GM23248 (cell line): Measurements from ENCODE around the gene HNRNPA1.

Source experiments
- EZH2 ChIP-seq: fragments of 200-600 bp; sonication (generic); IDR thresholded peaks from 2 replicates; pipeline ENCODE4 v1.6.1; 2018; ENCODE audit warnings: antibody characterized with exemption, mild to moderate bottlenecking; ENCODE audit not compliant: insufficient read depth, poor library complexity, severe bottlenecking
- EZH2phosphoT487 ChIP-seq: fragments of 200-600 bp; sonication (generic); IDR thresholded peaks from 2 replicates; pipeline ENCODE4 v1.6.1; 2018; ENCODE audit warnings: antibody characterized with exemption, moderate library complexity, mild to moderate bottlenecking, low read depth; ENCODE audit not compliant: insufficient read depth

DNA sequence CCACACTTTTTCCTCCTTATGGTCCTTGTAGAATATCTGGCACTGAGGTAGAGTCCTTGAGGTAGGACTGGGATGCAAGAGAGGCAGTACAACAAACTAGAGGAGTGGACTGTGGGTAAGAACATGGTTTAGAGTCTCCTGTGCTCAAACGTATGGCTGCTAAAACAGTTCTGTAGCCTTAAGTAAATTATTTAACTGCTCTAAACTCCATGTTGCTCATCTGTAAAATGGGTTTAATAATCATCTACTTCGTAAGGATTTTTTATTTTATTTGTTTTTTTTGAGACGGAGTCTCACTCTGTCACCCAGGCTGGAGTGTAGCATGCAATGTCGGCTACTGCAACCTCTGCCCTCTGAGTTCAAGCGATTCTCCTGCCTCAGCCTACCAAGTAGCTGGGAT, 40.8 kb downstream of the HNRNPA1 start:
- TF ChIP-seq EZH2 (no peak), EZH2phosphoT487 (no peak)
